Suprapubic skin (tissue), 4 donors: ENCODE measurements around the gene PLEKHH1.

Experiments
- EP300 ChIP-seq: sonication (generic); formaldehyde crosslinking; IDR thresholded peaks from one replicate; pipeline ENCODE4 v1.6.1; 2017; ENCODE audit warnings: antibody characterized with exemption
- POLR2A ChIP-seq, 2 donors: fragments of 450-650 bp; IDR thresholded peaks; one replicate each; pipeline ENCODE4 v1.6.1; 2017; ENCODE audit warnings: antibody characterized with exemption in 2 of 2, mild to moderate bottlenecking in 2 of 2, moderate library complexity in 2 of 2
- POLR2AphosphoS5 ChIP-seq, 3 donors: sonication (generic); formaldehyde crosslinking; IDR thresholded peaks; one replicate each; pipeline ENCODE4 v1.6.1; 2017; ENCODE audit warnings: antibody characterized with exemption in 3 of 3
- TF ChIP-seq, protein P1 (sequence below), 2 donors: fragments of 200-600 bp in 1 of 2; fragments of 450-650 bp in 1 of 2; sonication (generic) in 1 of 2; IDR thresholded peaks; one replicate each; pipeline ENCODE4 v1.5.1; 2016 to 2019; ENCODE audit warnings: antibody characterized with exemption in 2 of 2, mild to moderate bottlenecking in 1 of 2, moderate library complexity in 1 of 2

DNA sequence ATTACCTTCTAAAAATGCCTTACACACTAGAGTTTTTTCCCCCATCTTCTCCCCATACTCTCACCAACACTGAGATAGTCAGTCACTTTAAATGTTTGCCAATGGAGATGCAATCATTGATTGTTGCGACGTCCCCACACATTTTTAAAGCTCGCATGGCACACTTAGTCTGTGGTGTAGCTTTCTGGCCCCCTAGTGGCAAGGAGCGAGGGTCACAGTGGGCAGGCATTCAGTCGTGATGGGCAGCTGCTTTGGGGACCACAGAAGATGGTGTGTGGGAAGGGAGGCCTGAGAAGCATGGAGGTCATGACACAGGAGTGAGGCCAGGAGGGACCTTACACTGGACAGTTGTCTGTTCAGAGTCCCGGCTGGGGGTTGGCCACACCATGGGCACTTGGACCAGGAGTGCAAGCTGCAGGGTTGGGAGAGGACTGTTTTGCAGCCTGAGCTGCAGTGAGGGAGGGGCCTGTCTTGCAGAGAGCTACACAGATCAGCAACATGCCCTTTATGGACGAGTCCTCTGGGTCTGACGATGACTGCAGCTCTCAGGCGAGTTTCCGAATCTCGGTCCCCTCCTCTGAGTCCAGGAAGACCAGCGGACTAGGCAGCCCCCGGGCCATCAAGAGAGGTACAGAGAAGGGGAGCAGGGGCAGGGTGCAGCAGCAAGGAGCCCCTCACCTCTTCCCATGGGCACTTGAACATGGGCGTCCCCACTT lies 38.3 kb downstream of the PLEKHH1 start:
- no peak for TF ChIP-seq POLR2A (IDR thresholded peaks at IDR 0.05)
- TF ChIP-seq, protein P1, sequence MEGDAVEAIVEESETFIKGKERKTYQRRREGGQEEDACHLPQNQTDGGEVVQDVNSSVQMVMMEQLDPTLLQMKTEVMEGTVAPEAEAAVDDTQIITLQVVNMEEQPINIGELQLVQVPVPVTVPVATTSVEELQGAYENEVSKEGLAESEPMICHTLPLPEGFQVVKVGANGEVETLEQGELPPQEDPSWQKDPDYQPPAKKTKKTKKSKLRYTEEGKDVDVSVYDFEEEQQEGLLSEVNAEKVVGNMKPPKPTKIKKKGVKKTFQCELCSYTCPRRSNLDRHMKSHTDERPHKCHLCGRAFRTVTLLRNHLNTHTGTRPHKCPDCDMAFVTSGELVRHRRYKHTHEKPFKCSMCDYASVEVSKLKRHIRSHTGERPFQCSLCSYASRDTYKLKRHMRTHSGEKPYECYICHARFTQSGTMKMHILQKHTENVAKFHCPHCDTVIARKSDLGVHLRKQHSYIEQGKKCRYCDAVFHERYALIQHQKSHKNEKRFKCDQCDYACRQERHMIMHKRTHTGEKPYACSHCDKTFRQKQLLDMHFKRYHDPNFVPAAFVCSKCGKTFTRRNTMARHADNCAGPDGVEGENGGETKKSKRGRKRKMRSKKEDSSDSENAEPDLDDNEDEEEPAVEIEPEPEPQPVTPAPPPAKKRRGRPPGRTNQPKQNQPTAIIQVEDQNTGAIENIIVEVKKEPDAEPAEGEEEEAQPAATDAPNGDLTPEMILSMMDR (IDR thresholded peaks at IDR 0.05): peak; percentile 51 to 75
- TF ChIP-seq POLR2AphosphoS5 (IDR thresholded peaks at IDR 0.05): no peak
- no peak for TF ChIP-seq EP300
